HepG2 (cell line): Measurements from ENCODE around the gene GPR107. TPM values are rescaled to one million over a fixed set of nuclear protein-coding genes. Genes with fewer than 3 reads are reported as not detected.

Experiments used
- ARNTL ChIP-seq: sonication (generic); formaldehyde crosslinking; IDR thresholded peaks from 2 replicates; pipeline ENCODE4 v1.4.0; 2020; ENCODE audit warnings: mild to moderate bottlenecking, missing genetic modification reagents
- CTCF ChIP-seq: sonication (generic); formaldehyde crosslinking; IDR thresholded peaks from 2 replicates; pipeline ENCODE4 v1.5.0; 2020; ENCODE audit warnings: mild to moderate bottlenecking, missing genetic modification reagents, moderate library complexity
- ERF ChIP-seq: IDR thresholded peaks from 2 replicates; pipeline ENCODE4 v1.6.1; 2018; ENCODE audit warnings: missing biosample characterization, missing genetic modification reagents
- SMC3 ChIP-seq: IDR thresholded peaks from 2 replicates; pipeline ENCODE4 v1.6.1; 2011; ENCODE audit warnings: low read length, improper control_type of control experiment
- ZNF790 ChIP-seq: sonication (generic); formaldehyde crosslinking; IDR thresholded peaks from 2 replicates; pipeline ENCODE4 v1.8.0; 2022; ENCODE audit warnings: missing genetic modification reagents, mild to moderate bottlenecking, borderline replicate concordance
- ZSCAN22 ChIP-seq: sonication (generic); formaldehyde crosslinking; IDR thresholded peaks from 2 replicates; pipeline ENCODE4 v1.4.0; 2020; ENCODE audit warnings: mild to moderate bottlenecking, missing genetic modification reagents
- polyA plus RNA-seq, 8 experiments: library from polyadenylated mRNA; depleted of rRNA in 3 of 8; stranded (reverse) in 7 of 8; unstranded in 1 of 8; fragments of >200 nt; fragmentation: Illumina TruSeq in 4 of 8; extraction: Trizol in 4 of 8; gene quantifications; 2 replicates each; pipeline versions ENCODE4 v1.2.1 to v1.2.3, GENCODE V29; 2011 to 2016; ENCODE audit warnings: low read depth in 4 of 8, missing spikeins in 1 of 8, mixed read lengths in 1 of 8; ENCODE audit not compliant: insufficient read depth in 1 of 8
- total RNA-seq, 5 experiments: library from RNA; depleted of rRNA; stranded (reverse); fragments of >200 nt; fragmentation: Illumina TruSeq; extraction: Trizol; gene quantifications; 2 replicates each; pipeline ENCODE4 v1.2.3, GENCODE V29; 2016; ENCODE audit warnings: low read depth in 1 of 5
- TF ChIP-seq, protein P1 (sequence below), 2 experiments: sonication (generic) in 1 of 2; formaldehyde crosslinking in 1 of 2; IDR thresholded peaks; 2 replicates each; pipeline versions ENCODE4 v1.6.1 to v1.9.0; 2014 to 2022; ENCODE audit warnings: antibody characterized with exemption in 1 of 2, borderline replicate concordance in 1 of 2, inconsistent platforms in 1 of 2, low read depth in 1 of 2, missing genetic modification reagents in 1 of 2
- TF ChIP-seq, protein P2 (sequence below): sonication (generic); formaldehyde crosslinking; IDR thresholded peaks from 2 replicates; pipeline ENCODE4 v1.9.0; 2021; ENCODE audit warnings: missing genetic modification reagents, borderline replicate concordance
- TF ChIP-seq, protein P3 (sequence below): sonication (generic); formaldehyde crosslinking; IDR thresholded peaks from 2 replicates; pipeline ENCODE4 v1.5.0; 2020; ENCODE audit warnings: mild to moderate bottlenecking, missing genetic modification reagents, borderline replicate concordance
- TF ChIP-seq, protein P4 (sequence below): sonication (generic); formaldehyde crosslinking; IDR thresholded peaks from 2 replicates; pipeline ENCODE4 v1.4.0; 2020; ENCODE audit warnings: missing genetic modification reagents, mild to moderate bottlenecking, borderline replicate concordance

GPR107 gene
- total and polyA plus RNA-seq, 2 of the 13 experiments (the other 11 are each of a cell fraction or from before 2014, with no cell fraction given), result 22.5 to 24.4 TPM

DNA sequence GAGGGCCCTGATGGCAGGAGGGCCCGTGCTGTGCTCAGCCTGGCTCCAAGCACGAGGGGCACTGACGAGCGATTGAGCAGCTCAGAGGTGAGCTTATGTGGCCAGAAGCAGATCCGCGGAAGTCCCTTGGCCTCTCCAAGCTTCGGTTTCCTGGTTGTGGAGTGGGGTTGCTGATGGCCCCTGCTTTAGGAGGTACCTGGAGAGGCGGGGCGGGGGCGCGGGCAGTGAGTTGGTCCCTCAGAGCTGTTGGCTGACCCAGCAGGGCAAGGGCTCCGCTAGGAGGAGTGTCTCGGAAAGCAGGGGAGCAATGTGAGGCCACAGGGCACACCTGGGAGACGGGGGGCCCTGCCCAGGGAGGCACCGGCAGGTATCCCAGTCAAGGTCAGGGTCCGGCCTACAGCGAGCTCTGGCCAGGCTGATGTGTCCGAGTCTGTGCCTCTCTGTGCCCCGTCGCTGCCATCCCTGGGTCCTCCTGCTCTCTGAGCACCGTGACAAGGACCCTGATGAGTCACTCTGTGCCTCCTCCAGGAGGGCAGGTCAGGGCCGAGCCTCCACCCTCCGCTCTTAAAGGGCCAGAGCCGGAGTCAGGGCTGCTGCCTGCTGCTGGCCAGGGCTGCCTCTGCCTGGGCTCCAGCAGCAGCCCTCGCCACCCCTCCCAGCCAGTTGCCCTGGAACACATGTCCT lies 133.3 kb downstream of the GPR107 start (continued):
- TF ChIP-seq, protein P1, sequence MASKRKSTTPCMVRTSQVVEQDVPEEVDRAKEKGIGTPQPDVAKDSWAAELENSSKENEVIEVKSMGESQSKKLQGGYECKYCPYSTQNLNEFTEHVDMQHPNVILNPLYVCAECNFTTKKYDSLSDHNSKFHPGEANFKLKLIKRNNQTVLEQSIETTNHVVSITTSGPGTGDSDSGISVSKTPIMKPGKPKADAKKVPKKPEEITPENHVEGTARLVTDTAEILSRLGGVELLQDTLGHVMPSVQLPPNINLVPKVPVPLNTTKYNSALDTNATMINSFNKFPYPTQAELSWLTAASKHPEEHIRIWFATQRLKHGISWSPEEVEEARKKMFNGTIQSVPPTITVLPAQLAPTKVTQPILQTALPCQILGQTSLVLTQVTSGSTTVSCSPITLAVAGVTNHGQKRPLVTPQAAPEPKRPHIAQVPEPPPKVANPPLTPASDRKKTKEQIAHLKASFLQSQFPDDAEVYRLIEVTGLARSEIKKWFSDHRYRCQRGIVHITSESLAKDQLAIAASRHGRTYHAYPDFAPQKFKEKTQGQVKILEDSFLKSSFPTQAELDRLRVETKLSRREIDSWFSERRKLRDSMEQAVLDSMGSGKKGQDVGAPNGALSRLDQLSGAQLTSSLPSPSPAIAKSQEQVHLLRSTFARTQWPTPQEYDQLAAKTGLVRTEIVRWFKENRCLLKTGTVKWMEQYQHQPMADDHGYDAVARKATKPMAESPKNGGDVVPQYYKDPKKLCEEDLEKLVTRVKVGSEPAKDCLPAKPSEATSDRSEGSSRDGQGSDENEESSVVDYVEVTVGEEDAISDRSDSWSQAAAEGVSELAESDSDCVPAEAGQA (IDR thresholded peaks at IDR 0.05; ENCODE audit: low read depth), result no peak
- TF ChIP-seq, protein P1 (CRISPR knock-in tag; IDR thresholded peaks at IDR 0.05; ENCODE audit: borderline replicate concordance), result no peak
- no peak for TF ChIP-seq SMC3
- TF ChIP-seq, protein P2, sequence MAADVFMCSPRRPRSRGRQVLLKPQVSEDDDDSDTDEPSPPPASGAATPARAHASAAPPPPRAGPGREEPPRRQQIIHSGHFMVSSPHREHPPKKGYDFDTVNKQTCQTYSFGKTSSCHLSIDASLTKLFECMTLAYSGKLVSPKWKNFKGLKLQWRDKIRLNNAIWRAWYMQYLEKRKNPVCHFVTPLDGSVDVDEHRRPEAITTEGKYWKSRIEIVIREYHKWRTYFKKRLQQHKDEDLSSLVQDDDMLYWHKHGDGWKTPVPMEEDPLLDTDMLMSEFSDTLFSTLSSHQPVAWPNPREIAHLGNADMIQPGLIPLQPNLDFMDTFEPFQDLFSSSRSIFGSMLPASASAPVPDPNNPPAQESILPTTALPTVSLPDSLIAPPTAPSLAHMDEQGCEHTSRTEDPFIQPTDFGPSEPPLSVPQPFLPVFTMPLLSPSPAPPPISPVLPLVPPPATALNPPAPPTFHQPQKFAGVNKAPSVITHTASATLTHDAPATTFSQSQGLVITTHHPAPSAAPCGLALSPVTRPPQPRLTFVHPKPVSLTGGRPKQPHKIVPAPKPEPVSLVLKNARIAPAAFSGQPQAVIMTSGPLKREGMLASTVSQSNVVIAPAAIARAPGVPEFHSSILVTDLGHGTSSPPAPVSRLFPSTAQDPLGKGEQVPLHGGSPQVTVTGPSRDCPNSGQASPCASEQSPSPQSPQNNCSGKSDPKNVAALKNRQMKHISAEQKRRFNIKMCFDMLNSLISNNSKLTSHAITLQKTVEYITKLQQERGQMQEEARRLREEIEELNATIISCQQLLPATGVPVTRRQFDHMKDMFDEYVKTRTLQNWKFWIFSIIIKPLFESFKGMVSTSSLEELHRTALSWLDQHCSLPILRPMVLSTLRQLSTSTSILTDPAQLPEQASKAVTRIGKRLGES (CRISPR knock-in tag), result no peak
- no peak for TF ChIP-seq ZNF790 (CRISPR knock-in tag)
- TF ChIP-seq, protein P3, sequence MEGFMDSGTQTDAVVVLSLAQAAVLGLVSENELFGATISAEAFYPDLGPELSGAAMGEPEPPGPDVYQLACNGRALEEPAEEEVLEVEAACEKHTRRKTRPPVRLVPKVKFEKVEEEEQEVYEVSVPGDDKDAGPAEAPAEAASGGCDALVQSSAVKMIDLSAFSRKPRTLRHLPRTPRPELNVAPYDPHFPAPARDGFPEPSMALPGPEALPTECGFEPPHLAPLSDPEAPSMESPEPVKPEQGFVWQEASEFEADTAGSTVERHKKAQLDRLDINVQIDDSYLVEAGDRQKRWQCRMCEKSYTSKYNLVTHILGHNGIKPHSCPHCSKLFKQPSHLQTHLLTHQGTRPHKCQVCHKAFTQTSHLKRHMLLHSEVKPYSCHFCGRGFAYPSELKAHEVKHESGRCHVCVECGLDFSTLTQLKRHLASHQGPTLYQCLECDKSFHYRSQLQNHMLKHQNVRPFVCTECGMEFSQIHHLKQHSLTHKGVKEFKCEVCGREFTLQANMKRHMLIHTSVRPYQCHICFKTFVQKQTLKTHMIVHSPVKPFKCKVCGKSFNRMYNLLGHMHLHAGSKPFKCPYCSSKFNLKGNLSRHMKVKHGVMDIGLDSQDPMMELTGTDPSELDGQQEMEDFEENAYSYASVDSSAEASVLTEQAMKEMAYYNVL (CRISPR knock-in tag), result no peak
- 0 out of 2 replicates have a peak, but pooled peaks have one; percentile 28 for TF ChIP-seq ARNTL
- TF ChIP-seq, protein P4, sequence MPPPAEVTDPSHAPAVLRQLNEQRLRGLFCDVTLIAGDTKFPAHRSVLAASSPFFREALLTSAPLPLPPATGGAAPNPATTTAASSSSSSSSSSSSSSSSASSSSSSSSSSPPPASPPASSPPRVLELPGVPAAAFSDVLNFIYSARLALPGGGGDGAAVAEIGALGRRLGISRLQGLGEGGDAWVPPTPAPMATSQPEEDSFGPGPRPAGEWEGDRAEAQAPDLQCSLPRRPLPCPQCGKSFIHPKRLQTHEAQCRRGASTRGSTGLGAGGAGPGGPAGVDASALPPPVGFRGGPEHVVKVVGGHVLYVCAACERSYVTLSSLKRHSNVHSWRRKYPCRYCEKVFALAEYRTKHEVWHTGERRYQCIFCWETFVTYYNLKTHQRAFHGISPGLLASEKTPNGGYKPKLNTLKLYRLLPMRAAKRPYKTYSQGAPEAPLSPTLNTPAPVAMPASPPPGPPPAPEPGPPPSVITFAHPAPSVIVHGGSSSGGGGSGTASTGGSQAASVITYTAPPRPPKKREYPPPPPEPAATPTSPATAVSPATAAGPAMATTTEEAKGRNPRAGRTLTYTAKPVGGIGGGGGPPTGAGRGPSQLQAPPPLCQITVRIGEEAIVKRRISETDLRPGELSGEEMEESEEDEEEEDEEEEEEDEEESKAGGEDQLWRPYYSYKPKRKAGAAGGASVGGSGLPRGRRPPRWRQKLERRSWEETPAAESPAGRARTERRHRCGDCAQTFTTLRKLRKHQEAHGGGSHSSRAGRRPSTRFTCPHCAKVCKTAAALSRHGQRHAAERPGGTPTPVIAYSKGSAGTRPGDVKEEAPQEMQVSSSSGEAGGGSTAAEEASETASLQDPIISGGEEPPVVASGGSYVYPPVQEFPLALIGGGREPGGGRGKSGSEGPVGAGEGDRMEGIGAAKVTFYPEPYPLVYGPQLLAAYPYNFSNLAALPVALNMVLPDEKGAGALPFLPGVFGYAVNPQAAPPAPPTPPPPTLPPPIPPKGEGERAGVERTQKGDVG (CRISPR knock-in tag), result no peak
- TF ChIP-seq ERF (CRISPR knock-in tag), result no peak
- 0 out of 2 replicates have a peak, but pooled peaks have one; percentile 42 for TF ChIP-seq ZSCAN22 (CRISPR knock-in tag)
- 0 out of 2 replicates have a peak, but pooled peaks have one; percentile 7 for TF ChIP-seq CTCF (CRISPR knock-in tag)
